WTC11 (cell line): Measurements from ENCODE around the gene MEA1. TPM values are rescaled to one million over a fixed set of nuclear protein-coding genes. Genes with fewer than 3 reads are reported as not detected.

Experiments used
- ATAC-seq: fragments of 200-7000 bp; cut with Tn5 transposase; 2 replicates; pipeline ENCODE4 v1.10.0; 2021; ENCODE audit warnings: mild to moderate bottlenecking, moderate library complexity
- CTCF ChIA-PET: fragments of 300-600 bp; sonication (Branson Sonifier 250); formaldehyde crosslinking; loops from one replicate; lab custom pipeline; 2021; ENCODE audit warnings: antibody characterized with exemption; lab: Charles Lee
- POLR2A ChIA-PET: fragments of 350-600 bp; sonication (Branson Sonifier 250); formaldehyde crosslinking; loops from one replicate; lab custom pipeline; 2021; ENCODE audit warnings: antibody characterized with exemption; lab: Charles Lee
- DNase-seq: peaks from one replicate; pipeline ENCODE4 v3.0.0; 2021; ENCODE audit warnings: low spot score
- H3K27ac Mint-ChIP-seq: 2 replicates; pipeline ENCODE4 v1.8.0; 2021; ENCODE audit warnings: mixed read lengths
- H3K27me3 Mint-ChIP-seq: 2 replicates; pipeline ENCODE4 v1.8.0; 2021; ENCODE audit warnings: low read depth, mild to moderate bottlenecking, moderate library complexity, mixed read lengths
- H3K36me3 Mint-ChIP-seq: 2 replicates; pipeline ENCODE4 v1.8.0; 2021; ENCODE audit warnings: mixed read lengths
- H3K4me1 Mint-ChIP-seq: 2 replicates; pipeline ENCODE4 v1.8.0; 2022; ENCODE audit warnings: mixed read lengths
- H3K4me3 Mint-ChIP-seq: 2 replicates; pipeline ENCODE4 v1.8.0; 2021; ENCODE audit warnings: mild to moderate bottlenecking, moderate library complexity, mixed read lengths
- H3K9me3 Mint-ChIP-seq: 2 replicates; pipeline ENCODE4 v1.8.0; 2021; ENCODE audit warnings: mixed read lengths
- GABPB1 ChIP-seq: sonication (generic); formaldehyde crosslinking; IDR thresholded peaks from 2 replicates; pipeline ENCODE4 v1.8.1; 2023; ENCODE audit warnings: mild to moderate bottlenecking, missing genetic modification reagents
- GTF2I ChIP-seq: fragments of 250-450 bp; sonication (Bioruptor Pico); conservative IDR thresholded peaks from 2 replicates; pipeline ENCODE4 v1.4.0; 2021; ENCODE audit warnings: mild to moderate bottlenecking
- JUN ChIP-seq: sonication (generic); formaldehyde crosslinking; IDR thresholded peaks from 2 replicates; pipeline ENCODE4 v1.8.0; 2023; ENCODE audit warnings: mild to moderate bottlenecking, missing genetic modification reagents
- NFE2L1 ChIP-seq: sonication (generic); formaldehyde crosslinking; IDR thresholded peaks from 2 replicates; pipeline ENCODE4 v1.8.1; 2023; ENCODE audit warnings: missing genetic modification reagents
- PRRX2 ChIP-seq: fragments of 250-450 bp; sonication (Bioruptor Pico); IDR thresholded peaks from 2 replicates; pipeline ENCODE4 v1.8.0; 2021; ENCODE audit warnings: mild to moderate bottlenecking
- ZNF138 ChIP-seq: sonication (generic); formaldehyde crosslinking; conservative IDR thresholded peaks from 2 replicates; pipeline ENCODE4 v1.8.1; 2022; ENCODE audit warnings: mild to moderate bottlenecking, moderate library complexity, missing genetic modification reagents
- ZNF317 ChIP-seq: sonication (generic); formaldehyde crosslinking; IDR thresholded peaks from 2 replicates; pipeline ENCODE4 v1.8.1; 2023; ENCODE audit warnings: low read depth, mild to moderate bottlenecking, moderate library complexity, missing genetic modification reagents, borderline replicate concordance
- ZNF425 ChIP-seq: fragments of 250-450 bp; sonication (Bioruptor Pico); conservative IDR thresholded peaks from 2 replicates; pipeline ENCODE4 v1.9.0; 2021; ENCODE audit warnings: mild to moderate bottlenecking
- ZNF671 ChIP-seq: fragments of 250-450 bp; sonication (Bioruptor Pico); IDR thresholded peaks from 2 replicates; pipeline ENCODE4 v1.8.0; 2021; ENCODE audit warnings: mild to moderate bottlenecking
- total RNA-seq: library from RNA; stranded (reverse); gene quantifications from 3 replicates; pipeline ENCODE4 v1.2.3, GENCODE V29; 2021
- TF ChIP-seq, protein P1 (sequence below): sonication (generic); formaldehyde crosslinking; IDR thresholded peaks from 2 replicates; pipeline ENCODE4 v1.8.0; 2022; ENCODE audit warnings: mild to moderate bottlenecking, missing genetic modification reagents
- TF ChIP-seq, protein P2 (sequence below): sonication (generic); formaldehyde crosslinking; IDR thresholded peaks from 2 replicates; pipeline ENCODE4 v1.8.1; 2022; ENCODE audit warnings: mild to moderate bottlenecking, moderate library complexity, missing genetic modification reagents
- TF ChIP-seq, protein P3 (sequence below): sonication (generic); formaldehyde crosslinking; IDR thresholded peaks from 2 replicates; pipeline ENCODE4 v1.8.1; 2022; ENCODE audit warnings: low read depth, missing genetic modification reagents, borderline replicate concordance

Gene MEA1
- total RNA-seq, 1 experiment from 2014 or later: 85.0 TPM

DNA sequence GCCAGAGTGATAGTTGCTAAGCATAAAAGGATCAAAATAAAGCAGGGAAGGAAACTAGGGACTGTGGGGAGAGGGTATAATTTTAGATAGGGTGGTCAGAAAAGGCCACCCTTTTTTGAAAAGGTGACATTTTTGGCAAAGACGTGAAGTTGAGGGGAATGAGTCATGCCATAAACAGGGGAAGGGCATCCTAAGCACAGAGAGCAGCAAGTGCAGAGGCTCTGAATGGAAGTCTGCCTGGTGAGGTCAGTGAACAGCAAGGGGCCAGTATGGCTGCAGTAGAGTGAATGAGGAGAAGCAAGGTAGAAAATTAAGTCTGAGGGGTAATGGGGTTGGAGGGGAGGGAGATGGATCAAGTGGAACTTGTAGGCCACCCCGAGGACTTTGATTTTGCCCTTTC is 48.1 kb upstream of the MEA1 start (continued):
- TF ChIP-seq, protein P1, sequence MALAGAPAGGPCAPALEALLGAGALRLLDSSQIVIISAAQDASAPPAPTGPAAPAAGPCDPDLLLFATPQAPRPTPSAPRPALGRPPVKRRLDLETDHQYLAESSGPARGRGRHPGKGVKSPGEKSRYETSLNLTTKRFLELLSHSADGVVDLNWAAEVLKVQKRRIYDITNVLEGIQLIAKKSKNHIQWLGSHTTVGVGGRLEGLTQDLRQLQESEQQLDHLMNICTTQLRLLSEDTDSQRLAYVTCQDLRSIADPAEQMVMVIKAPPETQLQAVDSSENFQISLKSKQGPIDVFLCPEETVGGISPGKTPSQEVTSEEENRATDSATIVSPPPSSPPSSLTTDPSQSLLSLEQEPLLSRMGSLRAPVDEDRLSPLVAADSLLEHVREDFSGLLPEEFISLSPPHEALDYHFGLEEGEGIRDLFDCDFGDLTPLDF (CRISPR knock-in tag): no peak
- TF ChIP-seq, protein P2, sequence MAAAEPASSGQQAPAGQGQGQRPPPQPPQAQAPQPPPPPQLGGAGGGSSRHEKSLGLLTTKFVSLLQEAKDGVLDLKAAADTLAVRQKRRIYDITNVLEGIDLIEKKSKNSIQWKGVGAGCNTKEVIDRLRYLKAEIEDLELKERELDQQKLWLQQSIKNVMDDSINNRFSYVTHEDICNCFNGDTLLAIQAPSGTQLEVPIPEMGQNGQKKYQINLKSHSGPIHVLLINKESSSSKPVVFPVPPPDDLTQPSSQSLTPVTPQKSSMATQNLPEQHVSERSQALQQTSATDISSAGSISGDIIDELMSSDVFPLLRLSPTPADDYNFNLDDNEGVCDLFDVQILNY: no peak
- TF ChIP-seq ZNF138 (CRISPR knock-in tag): no peak

GRCh38 chr6:43060755-43061633 is 47.2 kb upstream of the MEA1 start:
- H3K4me3 Mint-ChIP-seq: peak overlapping the region; percentile 91
- peaks cover 15% of the 10 kb centered on the region for H3K36me3 Mint-ChIP-seq
- TF ChIP-seq PRRX2 (CRISPR knock-in tag) (no peak), JUN (CRISPR knock-in tag) (no peak), ZNF671 (CRISPR knock-in tag) (no peak), NFE2L1 (no peak), GTF2I (no peak), ZNF317 (CRISPR knock-in tag) (no peak), ZNF138 (CRISPR knock-in tag) (no peak), ZNF425 (CRISPR knock-in tag) (no peak)
- TF ChIP-seq, all 79 proteins: peak for 0
- H3K4me1 Mint-ChIP-seq: peaks cover 21% of the 10 kb centered on the region
- ChIA-PET CTCF (interaction anchor here (1.4 to 3.3 kb wide), 2 partner anchors 82 to 97 kb away, joined by 3 to 24 read pairs; no protein-coding TSS in a partner anchor), POLR2A (no interaction called here)
- ATAC-seq (no peak), DNase-seq (no peak)
- H3K9me3 Mint-ChIP-seq: no peaks in the 10 kb centered on the region
- H3K27me3 Mint-ChIP-seq: no peaks in the 10 kb centered on the region
- H3K27ac Mint-ChIP-seq: peak overlapping the region; percentile 66

DNA sequence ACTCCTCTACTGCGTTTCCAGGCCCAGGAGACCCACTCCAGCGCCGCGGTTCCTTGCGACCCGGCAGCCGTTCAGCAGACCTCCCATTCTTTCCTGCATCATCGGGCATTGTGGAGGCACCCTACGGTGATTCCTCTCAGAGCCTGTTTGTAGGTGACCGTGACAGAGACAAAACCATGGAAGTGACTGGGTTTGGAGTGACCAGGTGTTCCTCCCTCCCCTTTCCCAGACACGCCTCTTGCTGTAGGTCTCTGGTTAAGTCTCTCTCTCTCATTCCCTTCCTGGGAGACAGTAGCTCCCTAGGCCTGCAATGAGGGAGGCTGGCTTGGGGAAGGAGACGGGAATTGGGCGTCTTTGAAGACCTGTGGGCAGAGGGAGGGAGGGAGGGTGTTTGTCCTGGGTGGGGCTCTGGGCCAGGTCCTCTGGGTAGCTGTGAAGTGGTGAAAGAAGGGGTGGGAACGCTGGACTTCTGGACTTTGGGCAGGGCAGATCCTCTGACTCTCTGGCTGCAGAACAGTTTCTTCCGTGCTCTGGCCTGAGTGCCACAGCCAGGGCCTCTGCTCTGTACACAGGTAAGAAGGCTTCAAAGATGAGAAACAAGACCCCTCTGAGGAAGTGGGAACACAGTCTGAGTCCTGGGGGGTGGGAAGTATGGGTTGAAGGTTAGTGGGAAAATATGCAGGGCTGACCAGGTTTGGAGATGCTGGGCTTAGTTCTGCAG is 46.4 kb upstream of the MEA1 start:
- DNase-seq (no peak), ATAC-seq (peak; percentile 24)
- Mint-ChIP-seq H3K9me3 (no peaks in the 10 kb centered on the region), H3K4me1 (peaks cover 21% of the 10 kb centered on the region)
- POLR2A ChIA-PET: interaction anchor here (1.0 to 1.4 kb wide), 6 partner anchors 17 to 149 kb away, joined by 3 to 9 read pairs (median 6); partner anchors contain the start of genes KLHDC3, MEA1 and PTK7
- CTCF ChIA-PET: interaction anchor here (1.3 to 3.3 kb wide), 4 partner anchors 83 to 169 kb away, joined by 3 to 24 read pairs (median 4); partner anchors contain the start of gene DNPH1
- TF ChIP-seq, protein P3, sequence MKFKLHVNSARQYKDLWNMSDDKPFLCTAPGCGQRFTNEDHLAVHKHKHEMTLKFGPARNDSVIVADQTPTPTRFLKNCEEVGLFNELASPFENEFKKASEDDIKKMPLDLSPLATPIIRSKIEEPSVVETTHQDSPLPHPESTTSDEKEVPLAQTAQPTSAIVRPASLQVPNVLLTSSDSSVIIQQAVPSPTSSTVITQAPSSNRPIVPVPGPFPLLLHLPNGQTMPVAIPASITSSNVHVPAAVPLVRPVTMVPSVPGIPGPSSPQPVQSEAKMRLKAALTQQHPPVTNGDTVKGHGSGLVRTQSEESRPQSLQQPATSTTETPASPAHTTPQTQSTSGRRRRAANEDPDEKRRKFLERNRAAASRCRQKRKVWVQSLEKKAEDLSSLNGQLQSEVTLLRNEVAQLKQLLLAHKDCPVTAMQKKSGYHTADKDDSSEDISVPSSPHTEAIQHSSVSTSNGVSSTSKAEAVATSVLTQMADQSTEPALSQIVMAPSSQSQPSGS (CRISPR knock-in tag): no peak
- TF ChIP-seq GABPB1 (CRISPR knock-in tag): peak; percentile 33; the same call in 1 of the 2 replicates
- TF ChIP-seq, all 79 proteins: peak for 1
- Mint-ChIP-seq H3K4me3 (peak overlapping the region; percentile 91), H3K27ac (peak overlapping the region; percentile 99), H3K27me3 (no peaks in the 10 kb centered on the region), H3K36me3 (peaks cover 21% of the 10 kb centered on the region)
